ENCODE data around the gene PARD3B.

GRCh38 chr2:204808494-204808893 lies 263.2 kb downstream of the PARD3B start:
- no peak for TF ChIP-seq CTCF (IDR thresholded peaks at IDR 0.05)
- no peak for TF ChIP-seq POLR2A (IDR thresholded peaks at IDR 0.05)
- TF ChIP-seq EP300 (IDR thresholded peaks at IDR 0.05; ENCODE audit: low read depth): no peak

Data from transverse colon (tissue), 3 donors.